HCT116 (cell line): ENCODE results near the gene YAE1. TPM values are rescaled to one million over a fixed set of nuclear protein-coding genes. Genes with fewer than 3 reads are reported as not detected.

ENCODE experiments used
- ATAC-seq: fragments of 200-7000 bp; cut with Tn5 transposase; 2 replicates; pipeline ENCODE4 v1.9.1; 2020; ENCODE audit warnings: mild to moderate bottlenecking, moderate library complexity
- BruUV-seq: library from RNA; stranded (reverse); fragments of 400-500 nt; replicated peaks from 2 replicates; lab custom pipeline; 2021; lab: Mats Ljungman, UMichigan
- CTCF ChIA-PET: fragments of 300-600 bp; sonication (Branson Sonifier 250); formaldehyde crosslinking; loops from one replicate; lab custom pipeline; 2021; ENCODE audit warnings: antibody characterized with exemption; lab: Charles Lee
- POLR2A ChIA-PET: fragments of 300-600, 350-600 bp; sonication (Branson Sonifier 250); formaldehyde crosslinking; loops from one replicate; lab custom pipeline; 2021; ENCODE audit warnings: antibody characterized with exemption; lab: Charles Lee
- RAD21 ChIA-PET, 2 experiments: fragments of 300-600 bp; sonication (Branson Sonifier 250); formaldehyde crosslinking; loops; one replicate each; lab custom pipeline; 2023; ENCODE audit warnings: low total read pairs in 2 of 2; ENCODE audit not compliant: uncharacterized antibody in 2 of 2, unreplicated experiment in 2 of 2, low non-redundant PET in 1 of 2; lab: Charles Lee
- DNase-seq: peaks from one replicate; pipeline ENCODE4 v3.0.0-alpha.2; 2010; ENCODE audit warnings: low read depth, low spot score
- H2AFZ ChIP-seq: fragments of 200-600 bp; shearing (Covaris generic), sonication (generic); 2 replicates; pipeline ENCODE4 v1.6.1; 2017; ENCODE audit warnings: low read depth, mixed run types, mixed read lengths, antibody characterized with exemption, low read length; ENCODE audit not compliant: poor library complexity, severe bottlenecking
- H3K27ac ChIP-seq: 2 replicates; pipeline ENCODE4 v1.5.1; 2012; ENCODE audit warnings: low read depth, low read length
- H3K27me3 ChIP-seq: fragments of 200-600 bp; sonication (generic); 2 replicates; pipeline ENCODE4 v1.6.1; 2016; ENCODE audit warnings: mixed run types, low read length, mixed read lengths; ENCODE audit not compliant: insufficient read depth
- H3K36me3 ChIP-seq, 2 experiments: fragments of 200-500 bp in 1 of 2; fragments of 200-600 bp in 1 of 2; sonication (Bioruptor generic) in 1 of 2; sonication (generic) in 1 of 2; 2 replicates each; pipeline versions ENCODE4 v1.5.1 to v1.6.1; 2014 to 2016; ENCODE audit warnings: low read length in 2 of 2, inconsistent platforms in 1 of 2, mixed read lengths in 1 of 2, mixed run types in 1 of 2; ENCODE audit not compliant: insufficient read depth in 2 of 2, control insufficient read depth in 1 of 2
- H3K4me1 ChIP-seq, 2 experiments: fragments of 200-600 bp in 1 of 2; sonication (generic) in 1 of 2; 2 replicates each; pipeline versions ENCODE4 v1.5.1 to v1.6.1; 2012 to 2017; ENCODE audit warnings: low read length in 2 of 2, inconsistent platforms in 1 of 2, mild to moderate bottlenecking in 1 of 2, mixed read lengths in 1 of 2, mixed run types in 1 of 2, moderate library complexity in 1 of 2; ENCODE audit not compliant: insufficient read depth in 2 of 2, control insufficient read depth in 1 of 2
- H3K4me2 ChIP-seq: fragments of 200-600 bp; sonication (generic); 2 replicates; pipeline ENCODE4 v1.6.1; 2017; ENCODE audit warnings: mixed run types, low read length, mixed read lengths
- H3K4me3 ChIP-seq, 2 experiments: fragments of 200-600 bp in 1 of 2; sonication (generic) in 1 of 2; replicated peaks in 1 of 2; 2 replicates each; pipeline ENCODE4 v1.5.1; 2011 to 2016; ENCODE audit warnings: low read length in 2 of 2, control low read depth in 1 of 2, low read depth in 1 of 2, mild to moderate bottlenecking in 1 of 2, mixed read lengths in 1 of 2, mixed run types in 1 of 2
- H3K79me2 ChIP-seq: fragments of 200-600 bp; sonication (generic); 2 replicates; pipeline ENCODE4 v1.6.1; 2017; ENCODE audit warnings: mild to moderate bottlenecking, mixed run types, low read length, moderate library complexity, mixed read lengths; ENCODE audit not compliant: insufficient read depth
- H3K9ac ChIP-seq: fragments of 200-600 bp; sonication (generic); 2 replicates; pipeline ENCODE4 v1.6.1; 2016; ENCODE audit warnings: low read length, mixed read lengths
- H3K9me2 ChIP-seq: fragments of 200-600 bp; sonication (generic), shearing (Covaris generic); 2 replicates; pipeline ENCODE4 v1.6.1; 2017; ENCODE audit warnings: mixed run types, mild to moderate bottlenecking, moderate library complexity; ENCODE audit not compliant: insufficient read depth
- H3K9me3 ChIP-seq, 2 experiments: fragments of 200-500 bp in 1 of 2; fragments of 200-600 bp in 1 of 2; sonication (Bioruptor generic) in 1 of 2; sonication (generic) in 1 of 2; 2 replicates each; pipeline ENCODE4 v1.6.1; 2014 to 2017; ENCODE audit warnings: low read length in 2 of 2, mixed read lengths in 2 of 2, inconsistent platforms in 1 of 2, low read depth in 1 of 2, mild to moderate bottlenecking in 1 of 2, mixed run types in 1 of 2, moderate library complexity in 1 of 2; ENCODE audit not compliant: control insufficient read depth in 1 of 2, insufficient read depth in 1 of 2
- H4K20me1 ChIP-seq: fragments of 200-600 bp; sonication (generic), shearing (Covaris generic); 2 replicates; pipeline ENCODE4 v1.6.1; 2017; ENCODE audit warnings: mixed run types, mild to moderate bottlenecking, moderate library complexity; ENCODE audit not compliant: insufficient read depth
- CBX3 ChIP-seq: IDR thresholded peaks from 2 replicates; pipeline ENCODE4 v1.6.1; 2012; ENCODE audit warnings: low read depth
- CEBPB ChIP-seq: IDR thresholded peaks from 2 replicates; pipeline ENCODE4 v1.6.1; 2012; ENCODE audit warnings: low read depth
- EGR1 ChIP-seq: IDR thresholded peaks from 2 replicates; pipeline ENCODE4 v1.6.1; 2012; ENCODE audit warnings: low read depth
- EZH2 ChIP-seq: fragments of 200-600 bp; sonication (generic); IDR thresholded peaks from 2 replicates; pipeline ENCODE4 v1.6.1; 2017; ENCODE audit warnings: antibody characterized with exemption, mixed run types
- EZH2phosphoT487 ChIP-seq: fragments of 200-600 bp; IDR thresholded peaks from 2 replicates; pipeline ENCODE4 v1.6.1; 2018; ENCODE audit warnings: antibody characterized with exemption, borderline replicate concordance
- FOSL1 ChIP-seq: IDR thresholded peaks from 2 replicates; pipeline ENCODE4 v1.6.1; 2012; ENCODE audit warnings: low read depth
- JUND ChIP-seq: IDR thresholded peaks from 2 replicates; pipeline ENCODE4 v1.6.1; 2012
- POLR2A ChIP-seq: IDR thresholded peaks from 2 replicates; pipeline ENCODE4 v1.7.0; 2011; ENCODE audit warnings: borderline replicate concordance; ENCODE audit not compliant: insufficient read depth, insufficient read length; ENCODE audit errors: extremely low read depth
- POLR2AphosphoS5 ChIP-seq: IDR thresholded peaks from 2 replicates; pipeline ENCODE4 v1.6.1; 2011; ENCODE audit warnings: mild to moderate bottlenecking, low read depth, low read length, moderate library complexity
- RAD21 ChIP-seq: IDR thresholded peaks from 2 replicates; pipeline ENCODE4 v1.6.1; 2012; ENCODE audit warnings: low read depth, mild to moderate bottlenecking
- REST ChIP-seq: IDR thresholded peaks from 2 replicates; pipeline ENCODE4 v1.6.1; 2012; ENCODE audit warnings: low read depth
- SIN3A ChIP-seq: IDR thresholded peaks from 2 replicates; pipeline ENCODE4 v1.6.1; 2012; ENCODE audit warnings: low read depth
- SP1 ChIP-seq: IDR thresholded peaks from 2 replicates; pipeline ENCODE4 v1.6.1; 2012; ENCODE audit warnings: low read depth
- TCF7L2 ChIP-seq: IDR thresholded peaks from 2 replicates; pipeline ENCODE4 v1.7.0; 2011; ENCODE audit warnings: borderline replicate concordance, inconsistent platforms; ENCODE audit not compliant: insufficient read depth, insufficient read length; ENCODE audit errors: extremely low read depth
- ZBTB33 ChIP-seq: IDR thresholded peaks from 2 replicates; pipeline ENCODE4 v1.6.1; 2011; ENCODE audit warnings: mild to moderate bottlenecking, low read length, moderate library complexity; ENCODE audit not compliant: insufficient replicate concordance; ENCODE audit errors: extremely low read depth
- ZNF274 ChIP-seq: fragments of 200-500 bp; sonication (Bioruptor generic); IDR thresholded peaks from 2 replicates; pipeline ENCODE4 v1.6.1; 2014; ENCODE audit warnings: mild to moderate bottlenecking, low read depth, low read length, inconsistent platforms
- intact Hi-C: fragments of 100-400 bp; cut with micrococcal nuclease; formaldehyde crosslinking; loops from 2 replicates; pipeline ENCODE4 v1.10.0; 2022
- total RNA-seq: library from RNA; stranded (reverse); gene quantifications from one replicate; pipeline ENCODE4 v1.2.1, GENCODE V29; 2021; ENCODE audit not compliant: unreplicated experiment
- TF ChIP-seq, protein P1 (sequence below): IDR thresholded peaks from 2 replicates; pipeline ENCODE4 v1.6.1; 2012

Gene YAE1
- total RNA-seq, 1 experiment from 2014 or later: 16.9 TPM

GRCh38 chr7:39583539-39583938, 17.3 kb downstream of the YAE1 start:
- DNase-seq: no peak
- no peak overlapping the region for H3K9ac ChIP-seq
- no peak for ATAC-seq
- ChIA-PET POLR2A (no interaction called here), RAD21 (no interaction called here), CTCF (interaction anchor here (5.3 kb wide), 1 partner anchor 163 kb away, joined by 112 read pairs; no protein-coding TSS in a partner anchor)
- H3K4me1 ChIP-seq: peaks cover 0 to 5% of the 10 kb centered on the region in 2 experiments; a peak in 1 of 4 replicates
- no peaks in the 10 kb centered on the region for H4K20me1 ChIP-seq
- TF ChIP-seq FOSL1 (no peak), POLR2AphosphoS5 (no peak), SIN3A (no peak), EZH2 (no peak), CEBPB (no peak), ZNF274 (no peak)
- TF ChIP-seq, protein P1, sequence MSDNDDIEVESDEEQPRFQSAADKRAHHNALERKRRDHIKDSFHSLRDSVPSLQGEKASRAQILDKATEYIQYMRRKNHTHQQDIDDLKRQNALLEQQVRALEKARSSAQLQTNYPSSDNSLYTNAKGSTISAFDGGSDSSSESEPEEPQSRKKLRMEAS: no peak
- no peaks in the 10 kb centered on the region for H3K27me3 ChIP-seq
- H3K79me2 ChIP-seq: no peaks in the 10 kb centered on the region
- no peak overlapping the region for H2AFZ ChIP-seq
- H3K36me3 ChIP-seq: no peaks in the 10 kb centered on the region
- no peak overlapping the region for H3K27ac ChIP-seq
- no TSS peak for BruUV-seq
- intact Hi-C loops: loop anchor here (5.0 kb wide), 1 partner anchor 474 kb away; no protein-coding TSS in a partner anchor
- no peak overlapping the region for H3K4me3 ChIP-seq
- no peaks in the 10 kb centered on the region for H3K9me2 ChIP-seq
- no peak overlapping the region for H3K4me2 ChIP-seq
- no peaks in the 10 kb centered on the region for H3K9me3 ChIP-seq

DNA sequence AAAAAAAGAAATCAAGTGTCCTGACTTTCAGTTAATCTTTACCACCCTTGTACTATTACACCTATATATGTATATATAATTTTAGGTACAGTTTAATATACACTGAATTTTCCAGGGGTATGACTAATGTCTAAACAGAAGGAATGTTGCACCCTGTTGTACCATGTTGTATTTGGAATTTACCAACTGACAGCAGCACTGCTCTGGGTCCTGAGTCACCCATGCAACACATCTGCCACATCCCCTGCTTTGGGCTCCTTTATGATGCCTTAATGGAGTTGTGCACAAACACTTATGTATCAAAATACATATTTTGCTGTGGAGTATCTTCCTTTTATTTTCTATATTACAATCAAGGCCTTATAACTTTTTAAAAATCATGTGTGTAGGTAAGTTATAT, 21.2 kb downstream of the YAE1 start:
- RAD21 ChIA-PET: no interaction called here
- intact Hi-C loops: no loop called here
- peaks cover 15 to 18% of the 10 kb centered on the region in 2 experiments for H3K4me1 ChIP-seq
- no peaks in the 10 kb centered on the region for H4K20me1 ChIP-seq
- H3K79me2 ChIP-seq: no peaks in the 10 kb centered on the region
- no peak overlapping the region for H3K4me3 ChIP-seq
- ATAC-seq: no peak
- no peak for DNase-seq
- H3K27me3 ChIP-seq: no peaks in the 10 kb centered on the region
- H3K36me3 ChIP-seq: no peaks in the 10 kb centered on the region
- no peak overlapping the region for H3K27ac ChIP-seq
- H3K9ac ChIP-seq: no peak overlapping the region
- CTCF ChIA-PET: no interaction called here
- BruUV-seq: no TSS peak
- H3K9me3 ChIP-seq: no peaks in the 10 kb centered on the region
- H2AFZ ChIP-seq: no peak overlapping the region
- H3K4me2 ChIP-seq: no peak overlapping the region
- POLR2A ChIA-PET: no interaction called here
- H3K9me2 ChIP-seq: no peaks in the 10 kb centered on the region
- no peak for TF ChIP-seq POLR2A
- no peak for TF ChIP-seq TCF7L2
- no peak for TF ChIP-seq JUND
- TF ChIP-seq REST: no peak
- no peak for TF ChIP-seq EGR1
- no peak for TF ChIP-seq EZH2phosphoT487
- no peak for TF ChIP-seq CEBPB
- TF ChIP-seq CBX3: no peak
- no peak for TF ChIP-seq RAD21
- TF ChIP-seq SIN3A: no peak
- TF ChIP-seq ZBTB33: no peak
- TF ChIP-seq SP1: no peak
